Measurements from ENCODE around the gene PRLR.

Gene PRLR

DNA sequence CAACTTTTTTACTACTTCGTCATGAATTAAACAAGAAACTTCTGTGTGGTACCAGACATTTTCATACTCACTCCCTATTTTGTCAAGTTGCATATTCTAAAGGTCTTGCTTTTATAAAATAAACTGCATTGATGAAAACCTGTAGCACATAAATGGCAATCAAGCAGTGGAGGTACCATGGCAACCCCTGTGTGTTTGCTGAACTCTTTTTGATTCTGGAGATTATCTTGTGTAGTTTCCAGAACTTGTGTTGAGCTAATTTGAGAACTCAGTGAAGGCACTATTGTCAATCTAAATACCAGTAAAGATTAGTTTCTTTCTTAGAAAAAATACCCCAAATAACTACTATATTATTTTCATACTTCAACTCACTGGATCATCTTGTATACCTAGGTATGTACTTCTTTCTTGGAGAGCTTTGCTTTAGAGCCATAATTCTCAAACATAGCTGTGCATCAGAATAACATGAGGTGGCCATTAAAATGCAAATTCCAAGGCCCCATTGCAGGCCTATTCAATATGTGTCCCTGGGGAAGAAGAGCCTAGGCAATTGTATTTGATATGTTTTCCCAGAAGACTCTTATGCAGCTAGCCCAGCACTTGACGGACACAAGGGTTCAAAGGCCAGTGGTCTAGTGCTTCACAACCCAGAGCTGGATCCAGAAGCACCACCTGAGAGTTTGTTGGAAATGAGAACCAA is 9.8 kb upstream of the PRLR start:
- no peak for DNase-seq
- H3K4me2 ChIP-seq (ENCODE audit: low read length, poor library complexity, severe bottlenecking) = no peak overlapping the region
- H3K18ac ChIP-seq (ENCODE audit: low read depth in 1 of 2, low read length in 2 of 2) = no peak overlapping the region
- H2BK5ac ChIP-seq (ENCODE audit: low read depth, low read length, poor library complexity, severe bottlenecking) = no peak overlapping the region
- H3K27ac ChIP-seq (ENCODE audit: low read length, poor library complexity, severe bottlenecking) = no peak overlapping the region
- no peak overlapping the region for H3K9ac ChIP-seq (ENCODE audit: low read length)
- no peak overlapping the region for H2BK12ac ChIP-seq (ENCODE audit: low read length in 2 of 2)
- 100% methylated on average over 2 of the region's 2 CpGs for WGBS
- H2AK5ac ChIP-seq (ENCODE audit: low read length, severe bottlenecking) = no peak overlapping the region
- no peaks in the 10 kb centered on the region for H3K79me1 ChIP-seq (replicated peaks; ENCODE audit: low read length, poor library complexity, severe bottlenecking)
- no peak overlapping the region for H2BK120ac ChIP-seq (ENCODE audit: low read depth, low read length)
- no peaks in the 10 kb centered on the region for H3K4me1 ChIP-seq (ENCODE audit: control insufficient read depth, insufficient read depth, low read depth, low read length)
- H3K14ac ChIP-seq (ENCODE audit: low read length in 2 of 2) = no peak overlapping the region
- no peak overlapping the region for H2BK15ac ChIP-seq (ENCODE audit: low read depth, poor library complexity, severe bottlenecking)
- peaks cover 3% of the 10 kb centered on the region in 2 experiments for H3K27me3 ChIP-seq (ENCODE audit: control insufficient read depth in 1 of 2, insufficient read depth in 1 of 2, low read length in 2 of 2)
- no peaks in the 10 kb centered on the region for H3K36me3 ChIP-seq (ENCODE audit: control insufficient read depth in 1 of 2, insufficient read depth in 2 of 2, low read depth in 1 of 2, low read length in 2 of 2)
- H4K91ac ChIP-seq (ENCODE audit: low read length) = no peak overlapping the region
- H4K8ac ChIP-seq (ENCODE audit: low read length) = no peak overlapping the region
- no peaks in the 10 kb centered on the region for H3K9me3 ChIP-seq (ENCODE audit: control insufficient read depth, low read length)
- H3K4ac ChIP-seq (ENCODE audit: low read depth in 1 of 2, low read length in 2 of 2) = no peak overlapping the region
- H2AFZ ChIP-seq (ENCODE audit: low read depth, low read length) = no peak overlapping the region
- no peak overlapping the region for H3K23ac ChIP-seq (ENCODE audit: low read length in 2 of 2)
- no peak overlapping the region for H3K4me3 ChIP-seq (ENCODE audit: insufficient read depth in 1 of 2, low read depth in 1 of 2, low read length in 2 of 2)

DNA sequence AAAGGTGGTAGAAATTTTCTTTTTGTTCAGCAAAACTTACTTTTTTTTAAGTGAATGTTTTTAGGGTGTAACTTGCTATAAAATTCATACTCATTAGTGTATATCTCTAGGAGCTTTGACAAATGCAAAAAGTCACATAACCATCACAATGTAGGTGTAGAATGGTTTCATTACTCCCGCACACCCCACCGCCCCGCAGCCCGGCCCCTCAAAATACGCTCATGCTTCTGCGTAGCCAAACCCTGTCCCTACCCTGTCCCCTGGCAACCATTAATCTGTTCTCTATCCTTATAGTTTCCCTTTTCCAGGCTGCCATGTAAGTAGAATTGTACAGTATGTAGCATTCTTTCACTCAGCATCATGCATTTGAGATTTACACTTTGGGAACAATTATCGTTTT is 9.2 kb upstream of the PRLR start:
- no peak overlapping the region for H4K8ac ChIP-seq (ENCODE audit: low read length)
- H2BK12ac ChIP-seq (ENCODE audit: low read length in 2 of 2) = no peak overlapping the region
- no peak overlapping the region for H3K4me3 ChIP-seq (ENCODE audit: insufficient read depth in 1 of 2, low read depth in 1 of 2, low read length in 2 of 2)
- no peaks in the 10 kb centered on the region for H3K36me3 ChIP-seq (ENCODE audit: control insufficient read depth in 1 of 2, insufficient read depth in 2 of 2, low read depth in 1 of 2, low read length in 2 of 2)
- no peak overlapping the region for H4K91ac ChIP-seq (ENCODE audit: low read length)
- H2BK5ac ChIP-seq (ENCODE audit: low read depth, low read length, poor library complexity, severe bottlenecking) = no peak overlapping the region
- no peak overlapping the region for H3K14ac ChIP-seq (ENCODE audit: low read length in 2 of 2)
- no peak overlapping the region for H2BK15ac ChIP-seq (ENCODE audit: low read depth, poor library complexity, severe bottlenecking)
- no peak overlapping the region for H3K4me2 ChIP-seq (ENCODE audit: low read length, poor library complexity, severe bottlenecking)
- no peaks in the 10 kb centered on the region for H3K4me1 ChIP-seq (ENCODE audit: control insufficient read depth, insufficient read depth, low read depth, low read length)
- peaks cover 3% of the 10 kb centered on the region in 2 experiments for H3K27me3 ChIP-seq (ENCODE audit: control insufficient read depth in 1 of 2, insufficient read depth in 1 of 2, low read length in 2 of 2)
- H3K4ac ChIP-seq (ENCODE audit: low read depth in 1 of 2, low read length in 2 of 2) = no peak overlapping the region
- H3K9ac ChIP-seq (ENCODE audit: low read length) = no peak overlapping the region
- H3K27ac ChIP-seq (ENCODE audit: low read length, poor library complexity, severe bottlenecking) = no peak overlapping the region
- no peaks in the 10 kb centered on the region for H3K9me3 ChIP-seq (ENCODE audit: control insufficient read depth, low read length)
- no peak overlapping the region for H2AK5ac ChIP-seq (ENCODE audit: low read length, severe bottlenecking)
- no peak for DNase-seq
- WGBS = 97% methylated on average over 7 of the region's 7 CpGs
- no peak overlapping the region for H3K23ac ChIP-seq (ENCODE audit: low read length in 2 of 2)
- H2BK120ac ChIP-seq (ENCODE audit: low read depth, low read length) = no peak overlapping the region
- no peak overlapping the region for H2AFZ ChIP-seq (ENCODE audit: low read depth, low read length)
- H3K79me1 ChIP-seq (replicated peaks; ENCODE audit: low read length, poor library complexity, severe bottlenecking) = no peaks in the 10 kb centered on the region
- H3K18ac ChIP-seq (ENCODE audit: low read depth in 1 of 2, low read length in 2 of 2) = no peak overlapping the region

DNA sequence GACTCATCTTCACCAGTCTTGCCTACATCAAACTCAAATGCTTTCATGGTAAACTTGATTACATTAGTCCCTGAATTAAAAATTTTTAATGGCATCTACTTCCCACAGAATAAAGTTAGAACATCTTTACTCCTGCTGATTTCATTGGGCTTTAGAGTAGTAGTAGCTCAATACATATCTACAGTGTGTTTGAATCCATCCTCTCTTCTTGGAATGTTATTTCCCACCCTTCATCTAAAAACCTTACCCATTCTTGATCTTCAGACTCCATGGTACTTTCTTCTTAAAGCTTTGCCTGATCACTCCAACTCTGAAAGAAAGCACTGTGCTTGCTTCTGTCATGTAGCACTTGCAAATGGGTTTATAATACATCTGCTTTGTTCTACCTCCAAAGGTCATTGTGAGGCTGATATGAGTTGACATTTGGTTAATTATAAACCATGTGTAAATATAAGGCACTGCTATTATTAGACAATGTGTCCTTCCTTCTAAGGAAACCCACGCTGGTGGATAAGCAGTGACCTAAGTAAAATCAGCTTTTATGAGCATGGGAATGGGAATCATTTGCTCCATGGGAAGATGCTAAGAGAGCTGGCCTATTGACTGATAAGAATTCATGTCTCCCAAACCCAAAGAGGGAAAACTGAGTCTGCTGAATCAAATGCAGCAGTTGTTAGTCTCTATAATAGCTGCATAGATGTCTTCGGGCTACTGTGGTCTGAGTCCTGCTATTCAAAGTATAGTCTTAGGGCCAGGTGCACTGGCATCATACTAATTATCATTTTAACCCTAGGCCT is 7.5 kb upstream of the PRLR start:
- Histone ChIP-seq H3K9ac (ENCODE audit: low read length) (no peak overlapping the region), H2AFZ (ENCODE audit: low read depth, low read length) (no peak overlapping the region), H2BK5ac (ENCODE audit: low read depth, low read length, poor library complexity, severe bottlenecking) (no peak overlapping the region), H3K4me1 (ENCODE audit: control insufficient read depth, insufficient read depth, low read depth, low read length) (no peaks in the 10 kb centered on the region), H2AK5ac (ENCODE audit: low read length, severe bottlenecking) (no peak overlapping the region), H2BK12ac (ENCODE audit: low read length in 2 of 2) (no peak overlapping the region), H3K4me2 (ENCODE audit: low read length, poor library complexity, severe bottlenecking) (no peak overlapping the region), H2BK120ac (ENCODE audit: low read depth, low read length) (no peak overlapping the region), H3K4ac (ENCODE audit: low read depth in 1 of 2, low read length in 2 of 2) (no peak overlapping the region), H3K27me3 (ENCODE audit: control insufficient read depth in 1 of 2, insufficient read depth in 1 of 2, low read length in 2 of 2) (peaks cover 3% of the 10 kb centered on the region in 2 experiments), H3K9me3 (ENCODE audit: control insufficient read depth, low read length) (no peaks in the 10 kb centered on the region), H3K4me3 (ENCODE audit: insufficient read depth in 1 of 2, low read depth in 1 of 2, low read length in 2 of 2) (no peak overlapping the region), H3K36me3 (ENCODE audit: control insufficient read depth in 1 of 2, insufficient read depth in 2 of 2, low read depth in 1 of 2, low read length in 2 of 2) (no peaks in the 10 kb centered on the region), H3K14ac (ENCODE audit: low read length in 2 of 2) (no peak overlapping the region), H3K18ac (ENCODE audit: low read depth in 1 of 2, low read length in 2 of 2) (no peak overlapping the region), H4K8ac (ENCODE audit: low read length) (no peak overlapping the region), H3K23ac (ENCODE audit: low read length in 2 of 2) (no peak overlapping the region), H3K79me1 (replicated peaks; ENCODE audit: low read length, poor library complexity, severe bottlenecking) (no peaks in the 10 kb centered on the region), H3K27ac (ENCODE audit: low read length, poor library complexity, severe bottlenecking) (no peak overlapping the region), H4K91ac (ENCODE audit: low read length) (no peak overlapping the region), H2BK15ac (ENCODE audit: low read depth, poor library complexity, severe bottlenecking) (no peak overlapping the region)
- no peak for DNase-seq
- 91% methylated on average over 2 of the region's 2 CpGs for WGBS

DNA sequence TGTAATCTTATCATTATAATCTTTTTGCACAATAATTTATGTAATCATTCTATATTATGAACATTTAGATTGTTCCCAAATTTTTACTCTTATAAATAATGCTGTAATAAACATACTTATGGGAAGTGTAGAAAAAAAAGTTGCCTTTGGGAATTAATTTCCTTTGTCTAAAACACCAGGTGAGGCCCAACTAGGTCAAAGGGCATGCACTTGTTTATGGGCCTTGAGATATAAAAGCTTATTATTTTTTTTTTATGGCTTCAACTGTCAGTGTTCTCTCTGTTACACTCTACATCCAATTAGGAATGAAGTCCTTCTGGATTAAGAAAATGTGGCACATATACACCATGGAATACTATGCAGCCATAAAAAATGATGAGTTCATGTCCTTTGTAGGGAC is 6.5 kb upstream of the PRLR start:
- H3K14ac ChIP-seq (ENCODE audit: low read length in 2 of 2) = no peak overlapping the region
- H3K79me1 ChIP-seq (replicated peaks; ENCODE audit: low read length, poor library complexity, severe bottlenecking) = no peaks in the 10 kb centered on the region
- H2BK5ac ChIP-seq (ENCODE audit: low read depth, low read length, poor library complexity, severe bottlenecking) = no peak overlapping the region
- H3K27ac ChIP-seq (ENCODE audit: low read length, poor library complexity, severe bottlenecking) = no peak overlapping the region
- no peak overlapping the region for H2AK5ac ChIP-seq (ENCODE audit: low read length, severe bottlenecking)
- no peak overlapping the region for H2BK15ac ChIP-seq (ENCODE audit: low read depth, poor library complexity, severe bottlenecking)
- no peak overlapping the region for H2BK12ac ChIP-seq (ENCODE audit: low read length in 2 of 2)
- no peak overlapping the region for H4K8ac ChIP-seq (ENCODE audit: low read length)
- no peak overlapping the region for H2BK120ac ChIP-seq (ENCODE audit: low read depth, low read length)
- H2AFZ ChIP-seq (ENCODE audit: low read depth, low read length) = no peak overlapping the region
- peaks cover 11% of the 10 kb centered on the region in 2 experiments for H3K27me3 ChIP-seq (ENCODE audit: control insufficient read depth in 1 of 2, insufficient read depth in 1 of 2, low read length in 2 of 2)
- H3K4me1 ChIP-seq (ENCODE audit: control insufficient read depth, insufficient read depth, low read depth, low read length) = no peaks in the 10 kb centered on the region
- no peak overlapping the region for H3K4me3 ChIP-seq (ENCODE audit: insufficient read depth in 1 of 2, low read depth in 1 of 2, low read length in 2 of 2)
- no peak overlapping the region for H4K91ac ChIP-seq (ENCODE audit: low read length)
- no peak overlapping the region for H3K4me2 ChIP-seq (ENCODE audit: low read length, poor library complexity, severe bottlenecking)
- H3K9ac ChIP-seq (ENCODE audit: low read length) = no peak overlapping the region
- no peak overlapping the region for H3K18ac ChIP-seq (ENCODE audit: low read depth in 1 of 2, low read length in 2 of 2)
- DNase-seq = no peak
- H3K4ac ChIP-seq (ENCODE audit: low read depth in 1 of 2, low read length in 2 of 2) = no peak overlapping the region
- no peak overlapping the region for H3K23ac ChIP-seq (ENCODE audit: low read length in 2 of 2)
- no peaks in the 10 kb centered on the region for H3K36me3 ChIP-seq (ENCODE audit: control insufficient read depth in 1 of 2, insufficient read depth in 2 of 2, low read depth in 1 of 2, low read length in 2 of 2)
- H3K9me3 ChIP-seq (ENCODE audit: control insufficient read depth, low read length) = no peaks in the 10 kb centered on the region

Data from mesenchymal stem cell (in vitro differentiated cells and primary cell).